HCT116 (cell line): Measurements from ENCODE around the gene IDUA.

Experiments used
- CTCF ChIP-seq, 3 experiments: fragments of 200-600 bp in 1 of 3; sonication (generic) in 1 of 3; IDR thresholded peaks in 2 of 3; conservative IDR thresholded peaks in 1 of 3; 2 replicates each; pipeline ENCODE4 v1.5.1; 2012 to 2017; ENCODE audit warnings: low read depth in 2 of 3, low read length in 2 of 3, antibody characterized with exemption in 1 of 3, borderline replicate concordance in 1 of 3, control low read depth in 1 of 3, mild to moderate bottlenecking in 1 of 3, mixed read lengths in 1 of 3, mixed run types in 1 of 3, moderate library complexity in 1 of 3; ENCODE audit not compliant: insufficient read depth in 1 of 3
- EGR1 ChIP-seq: IDR thresholded peaks from 2 replicates; pipeline ENCODE4 v1.6.1; 2012; ENCODE audit warnings: low read depth
- EZH2phosphoT487 ChIP-seq: fragments of 200-600 bp; IDR thresholded peaks from 2 replicates; pipeline ENCODE4 v1.6.1; 2018; ENCODE audit warnings: antibody characterized with exemption, borderline replicate concordance
- JUND ChIP-seq: IDR thresholded peaks from 2 replicates; pipeline ENCODE4 v1.6.1; 2012
- POLR2A ChIP-seq: IDR thresholded peaks from 2 replicates; pipeline ENCODE4 v1.7.0; 2011; ENCODE audit warnings: borderline replicate concordance; ENCODE audit not compliant: insufficient read depth, insufficient read length; ENCODE audit errors: extremely low read depth
- RAD21 ChIP-seq: IDR thresholded peaks from 2 replicates; pipeline ENCODE4 v1.6.1; 2012; ENCODE audit warnings: low read depth, mild to moderate bottlenecking
- REST ChIP-seq: IDR thresholded peaks from 2 replicates; pipeline ENCODE4 v1.6.1; 2012; ENCODE audit warnings: low read depth
- SIN3A ChIP-seq: IDR thresholded peaks from 2 replicates; pipeline ENCODE4 v1.6.1; 2012; ENCODE audit warnings: low read depth

GRCh38 chr4:963276-964225, 23.3 kb upstream of the IDUA start:
- TF ChIP-seq CTCF (IDR thresholded peaks at IDR 0.05 in 2 of 3, conservative IDR thresholded peaks at IDR 0.05 in 1 of 3; ENCODE audit: borderline replicate concordance in 1 of 3, insufficient read depth in 1 of 3, low read depth in 2 of 3, low read length in 2 of 3) (0 out of 6 replicates have a peak, but pooled peaks of 1 of the 3 experiments have one; percentile 10), POLR2A (no peak), SIN3A (no peak), JUND (no peak), RAD21 (no peak), REST (no peak), EZH2phosphoT487 (no peak), EGR1 (no peak)
